ENCODE measurements around the gene BACH1.
"Not testable (repeated sequence)": the region's sequence is repeated elsewhere in the genome, so short reads cannot be mapped to it uniquely, and the experiment has no call there.

BACH1 gene

GRCh38 chr21:29298348-29299045, at the start of gene BACH1:
BACH1 (plus strand) TSS chr21:29298922; CDS start chr21:29321281, 22,359 bp downstream.
- DNase-seq: peak; percentile 87

- DNase-seq: not testable (repeated sequence)
These were observed 49.4 kb upstream of the BACH1 start for GRCh38 chr21:29249289-29249688.

GRCh38 chr21:29250636-29251035, 48.1 kb upstream of the BACH1 start:
- DNase-seq: no peak

GRCh38 chr21:29253861-29254260, 44.9 kb upstream of the BACH1 start:
- DNase-seq: not testable (repeated sequence)

- DNase-seq: no peak
These were observed 44.2 kb upstream of the BACH1 start for GRCh38 chr21:29254550-29254949.

GRCh38 chr21:29256126-29256910, 42.4 kb upstream of the BACH1 start:
- no peak for DNase-seq

GRCh38 chr21:29257701-29258100, 41.0 kb upstream of the BACH1 start:
- DNase-seq: no peak

GRCh38 chr21:29258626-29259338, 39.9 kb upstream of the BACH1 start:
- no peak for DNase-seq

GRCh38 chr21:29260461-29260860, 38.3 kb upstream of the BACH1 start:
- no peak for DNase-seq

GRCh38 chr21:29261555-29262540, 36.9 kb upstream of the BACH1 start:
- no peak for DNase-seq

- DNase-seq: no peak
These were observed 34.0 kb upstream of the BACH1 start for GRCh38 chr21:29264721-29265120.

GRCh38 chr21:29265690-29266479, 32.8 kb upstream of the BACH1 start:
- no peak for DNase-seq

GRCh38 chr21:29267666-29268065, 31.1 kb upstream of the BACH1 start:
- DNase-seq: no peak

- no peak for DNase-seq
These were observed 26.8 kb upstream of the BACH1 start for GRCh38 chr21:29271927-29272333.

GRCh38 chr21:29277442-29277841, 21.3 kb upstream of the BACH1 start:
- DNase-seq: no peak

- DNase-seq: no peak
These were observed 19.2 kb upstream of the BACH1 start for GRCh38 chr21:29279558-29279957.

- DNase-seq: not testable (repeated sequence)
These were observed 16.9 kb upstream of the BACH1 start for GRCh38 chr21:29281801-29282200.

- DNase-seq: no peak
These were observed 11.3 kb upstream of the BACH1 start for GRCh38 chr21:29287383-29287782.

- DNase-seq: no peak
These were observed 10.5 kb upstream of the BACH1 start for GRCh38 chr21:29288239-29288638.

GRCh38 chr21:29289317-29289716, 9.4 kb upstream of the BACH1 start:
- DNase-seq: peak; percentile 45

GRCh38 chr21:29290240-29290639, 8.5 kb upstream of the BACH1 start:
- DNase-seq: no peak

- DNase-seq: no peak
These were observed 5.2 kb upstream of the BACH1 start for GRCh38 chr21:29293495-29293894.
